ENCODE data around the gene FOXJ1. TPM values are rescaled to one million over a fixed set of nuclear protein-coding genes. Genes with fewer than 3 reads are reported as not detected.

FOXJ1 gene
- total RNA-seq, 6 experiments from 2014 or later, result not detected

GRCh38 chr17:76157759-76158158 lies 16.7 kb upstream of the FOXJ1 start:
- peaks cover 56% of the 10 kb centered on the region for H3K27me3 Mint-ChIP-seq (ENCODE audit: insufficient read depth)
- no peak overlapping the region for H3K27ac Mint-ChIP-seq
- H3K4me1 Mint-ChIP-seq (ENCODE audit: low read depth), result no peaks in the 10 kb centered on the region
- no peaks in the 10 kb centered on the region for H3K9me3 Mint-ChIP-seq
- H3K4me3 Mint-ChIP-seq, result no peak overlapping the region
- no peak for TF ChIP-seq CTCF (IDR thresholded peaks at IDR 0.05)
- no peak for DNase-seq
- no peaks in the 10 kb centered on the region for H3K36me3 Mint-ChIP-seq (ENCODE audit: low read depth)

- Mint-ChIP-seq H3K9me3 (no peaks in the 10 kb centered on the region), H3K27ac (no peak overlapping the region), H3K36me3 (ENCODE audit: low read depth) (no peaks in the 10 kb centered on the region), H3K4me3 (no peak overlapping the region), H3K27me3 (ENCODE audit: insufficient read depth) (peaks cover 53% of the 10 kb centered on the region), H3K4me1 (ENCODE audit: low read depth) (no peaks in the 10 kb centered on the region)
- no peak for TF ChIP-seq CTCF (IDR thresholded peaks at IDR 0.05)
- no peak for DNase-seq
Observed at GRCh38 chr17:76156662-76156991, 15.6 kb upstream of the FOXJ1 start.

GRCh38 chr17:76155988-76156661 lies 15.1 kb upstream of the FOXJ1 start:
- H3K9me3 Mint-ChIP-seq, result no peaks in the 10 kb centered on the region
- no peaks in the 10 kb centered on the region for H3K4me1 Mint-ChIP-seq (ENCODE audit: low read depth)
- no peak for DNase-seq
- H3K27me3 Mint-ChIP-seq (ENCODE audit: insufficient read depth), result peaks cover 50% of the 10 kb centered on the region
- H3K36me3 Mint-ChIP-seq (ENCODE audit: low read depth), result no peaks in the 10 kb centered on the region
- no peak for TF ChIP-seq CTCF (IDR thresholded peaks at IDR 0.05)
- H3K27ac Mint-ChIP-seq, result no peak overlapping the region
- no peak overlapping the region for H3K4me3 Mint-ChIP-seq

- no peak for DNase-seq
- TF ChIP-seq CTCF (IDR thresholded peaks at IDR 0.05), result no peak
- Mint-ChIP-seq H3K27ac (no peak overlapping the region), H3K4me1 (ENCODE audit: low read depth) (no peaks in the 10 kb centered on the region), H3K4me3 (no peak overlapping the region), H3K36me3 (ENCODE audit: low read depth) (no peaks in the 10 kb centered on the region), H3K27me3 (ENCODE audit: insufficient read depth) (peaks cover 52% of the 10 kb centered on the region), H3K9me3 (no peaks in the 10 kb centered on the region)
Observed at GRCh38 chr17:76154936-76155845, 14.1 kb upstream of the FOXJ1 start.

- TF ChIP-seq CTCF (IDR thresholded peaks at IDR 0.05), result no peak
- Mint-ChIP-seq H3K4me3 (no peak overlapping the region), H3K4me1 (ENCODE audit: low read depth) (no peaks in the 10 kb centered on the region)
Observed at GRCh38 chr17:76154292-76154691, 13.2 kb upstream of the FOXJ1 start.

More at GRCh38 chr17:76154292-76154691, 13.2 kb upstream of the FOXJ1 start:
- peaks cover 50% of the 10 kb centered on the region for H3K27me3 Mint-ChIP-seq (ENCODE audit: insufficient read depth)
- no peak overlapping the region for H3K27ac Mint-ChIP-seq
- H3K36me3 Mint-ChIP-seq (ENCODE audit: low read depth), result no peaks in the 10 kb centered on the region
- H3K9me3 Mint-ChIP-seq, result no peaks in the 10 kb centered on the region
- no peak for DNase-seq

Measured in HFFc6 (cell line).